Dermis blood vessel endothelial cell (primary cell): ENCODE results near the gene PSMB7. TPM values are rescaled to one million over a fixed set of nuclear protein-coding genes. Genes with fewer than 3 reads are reported as not detected.

ENCODE experiments used
- DNase-seq: peaks from one replicate; pipeline ENCODE4 v3.0.0; 2010
- total RNA-seq: library from RNA; depleted of rRNA; stranded (reverse); fragments of >200 nt; gene quantifications from 2 replicates; pipeline ENCODE4 v1.2.3, GENCODE V29; 2014

Gene PSMB7
- total RNA-seq, 1 donor from 2014 or later: 183 TPM

GRCh38 chr9:124377551-124378406 lies 37.5 kb downstream of the PSMB7 start:
- no peak for DNase-seq

GRCh38 chr9:124376329-124376728 lies 38.9 kb downstream of the PSMB7 start:
- no peak for DNase-seq

- no peak for DNase-seq
These were observed 39.5 kb downstream of the PSMB7 start for GRCh38 chr9:124375726-124376125.

- DNase-seq: no peak
These were observed 41.4 kb downstream of the PSMB7 start for GRCh38 chr9:124373851-124374250.

- no peak for DNase-seq
These were observed 41.9 kb downstream of the PSMB7 start for GRCh38 chr9:124373386-124373785.

- no peak for DNase-seq
These were observed 43.2 kb downstream of the PSMB7 start for GRCh38 chr9:124372038-124372437.

- no peak for DNase-seq
These were observed 44.2 kb downstream of the PSMB7 start for GRCh38 chr9:124370896-124371582.

GRCh38 chr9:124369231-124369797 lies 45.9 kb downstream of the PSMB7 start:
- DNase-seq: no peak

- DNase-seq: no peak
These were observed 46.5 kb downstream of the PSMB7 start for GRCh38 chr9:124368692-124369091.

- DNase-seq: no peak
These were observed 48.6 kb downstream of the PSMB7 start for GRCh38 chr9:124366476-124367220.

- DNase-seq: no peak
These were observed 50.2 kb downstream of the PSMB7 start for GRCh38 chr9:124365036-124365435.

- no peak for DNase-seq
These were observed 51.1 kb downstream of the PSMB7 start for GRCh38 chr9:124364141-124364540.

GRCh38 chr9:124363326-124364096 lies 51.7 kb downstream of the PSMB7 start:
- DNase-seq: no peak

GRCh38 chr9:124361128-124361527 lies 54.1 kb downstream of the PSMB7 start:
- no peak for DNase-seq

- DNase-seq: no peak
These were observed 55.2 kb downstream of the PSMB7 start for GRCh38 chr9:124359855-124360678.

- DNase-seq: no peak
These were observed 55.8 kb downstream of the PSMB7 start for GRCh38 chr9:124359426-124359825.

GRCh38 chr9:124358631-124359030 lies 56.6 kb downstream of the PSMB7 start:
- DNase-seq: no peak

GRCh38 chr9:124357721-124358361 lies 57.4 kb downstream of the PSMB7 start:
- peak; percentile 42 for DNase-seq

- DNase-seq: no peak
These were observed 58.4 kb downstream of the PSMB7 start for GRCh38 chr9:124356745-124357390.
